HepG2 (cell line): ENCODE measurements around the gene PGAP3. TPM values are rescaled to one million over a fixed set of nuclear protein-coding genes. Genes with fewer than 3 reads are reported as not detected.

ENCODE experiments used
- ELF1 ChIP-seq: sonication (generic); formaldehyde crosslinking; IDR thresholded peaks from 2 replicates; pipeline ENCODE4 v1.4.0; 2020; ENCODE audit warnings: missing genetic modification reagents
- ETV6 ChIP-seq: sonication (generic); formaldehyde crosslinking; conservative IDR thresholded peaks from 2 replicates; pipeline ENCODE4 v1.4.0; 2020; ENCODE audit warnings: missing genetic modification reagents
- FOSL2 ChIP-seq: sonication (generic); formaldehyde crosslinking; IDR thresholded peaks from 2 replicates; pipeline ENCODE4 v1.4.0; 2020; ENCODE audit warnings: missing genetic modification reagents
- GABPB1 ChIP-seq: IDR thresholded peaks from 2 replicates; pipeline ENCODE4 v1.6.1; 2016; ENCODE audit warnings: mild to moderate bottlenecking, missing genetic modification reagents, moderate library complexity, missing compliant biosample characterization
- HNRNPL ChIP-seq: fragments of 200-400 bp; formaldehyde crosslinking; IDR thresholded peaks from 2 replicates; pipeline ENCODE4 v1.6.1; 2017; ENCODE audit warnings: mild to moderate bottlenecking, low read depth, low read length
- MIER2 ChIP-seq: IDR thresholded peaks from 2 replicates; pipeline ENCODE4 v1.6.1; 2016; ENCODE audit warnings: missing biosample characterization, missing genetic modification reagents
- NR2F1 ChIP-seq, 2 experiments: fragments of 450-650 bp in 1 of 2; formaldehyde crosslinking in 1 of 2; IDR thresholded peaks; 2 replicates each; pipeline versions ENCODE4 v1.5.0 to v1.6.1; 2016 to 2020; ENCODE audit warnings: mild to moderate bottlenecking in 1 of 2, missing compliant biosample characterization in 1 of 2, missing genetic modification reagents in 1 of 2, moderate library complexity in 1 of 2
- SETDB1 ChIP-seq: sonication (generic); formaldehyde crosslinking; IDR thresholded peaks from 2 replicates; pipeline ENCODE4 v1.5.1; 2020; ENCODE audit warnings: missing genetic modification reagents, mild to moderate bottlenecking, borderline replicate concordance
- SMAD3 ChIP-seq: sonication (generic); formaldehyde crosslinking; IDR thresholded peaks from 2 replicates; pipeline ENCODE4 v1.4.0; 2020; ENCODE audit warnings: missing genetic modification reagents
- SMAD9 ChIP-seq: sonication (generic); formaldehyde crosslinking; IDR thresholded peaks from 2 replicates; pipeline ENCODE4 v1.5.1; 2020; ENCODE audit warnings: mild to moderate bottlenecking, missing genetic modification reagents
- ZBTB7B ChIP-seq: sonication (generic); formaldehyde crosslinking; IDR thresholded peaks from 2 replicates; pipeline ENCODE4 v1.4.0; 2020; ENCODE audit warnings: missing genetic modification reagents
- ZNF136 ChIP-seq: sonication (generic); formaldehyde crosslinking; IDR thresholded peaks from 2 replicates; pipeline ENCODE4 v1.8.1; 2022; ENCODE audit warnings: low read depth, mild to moderate bottlenecking, moderate library complexity, missing genetic modification reagents
- ZNF34 ChIP-seq: sonication (generic); formaldehyde crosslinking; IDR thresholded peaks from 2 replicates; pipeline ENCODE4 v1.4.0; 2020; ENCODE audit warnings: mild to moderate bottlenecking, missing genetic modification reagents, borderline replicate concordance
- ZNF446 ChIP-seq: sonication (generic); formaldehyde crosslinking; IDR thresholded peaks from 2 replicates; pipeline ENCODE4 v1.5.0; 2020; ENCODE audit warnings: mild to moderate bottlenecking, missing genetic modification reagents
- ZNF558 ChIP-seq: sonication (generic); formaldehyde crosslinking; IDR thresholded peaks from 2 replicates; pipeline ENCODE4 v1.9.0; 2022; ENCODE audit warnings: mild to moderate bottlenecking, missing genetic modification reagents, borderline replicate concordance
- ZNF790 ChIP-seq: sonication (generic); formaldehyde crosslinking; IDR thresholded peaks from 2 replicates; pipeline ENCODE4 v1.8.0; 2022; ENCODE audit warnings: missing genetic modification reagents, mild to moderate bottlenecking, borderline replicate concordance
- polyA plus RNA-seq, 8 experiments: library from polyadenylated mRNA; depleted of rRNA in 3 of 8; stranded (reverse) in 7 of 8; unstranded in 1 of 8; fragments of >200 nt; fragmentation: Illumina TruSeq in 4 of 8; extraction: Trizol in 4 of 8; gene quantifications; 2 replicates each; pipeline versions ENCODE4 v1.2.1 to v1.2.3, GENCODE V29; 2011 to 2016; ENCODE audit warnings: low read depth in 4 of 8, missing spikeins in 1 of 8, mixed read lengths in 1 of 8; ENCODE audit not compliant: insufficient read depth in 1 of 8
- total RNA-seq, 5 experiments: library from RNA; depleted of rRNA; stranded (reverse); fragments of >200 nt; fragmentation: Illumina TruSeq; extraction: Trizol; gene quantifications; 2 replicates each; pipeline ENCODE4 v1.2.3, GENCODE V29; 2016; ENCODE audit warnings: low read depth in 1 of 5
- TF ChIP-seq, protein P1 (sequence below): sonication (generic); formaldehyde crosslinking; IDR thresholded peaks from 2 replicates; pipeline ENCODE4 v1.8.1; 2023; ENCODE audit warnings: mild to moderate bottlenecking, missing genetic modification reagents
- TF ChIP-seq, protein P2 (sequence below): sonication (generic); formaldehyde crosslinking; IDR thresholded peaks from 2 replicates; pipeline ENCODE4 v1.5.0; 2020; ENCODE audit warnings: mild to moderate bottlenecking, missing genetic modification reagents, moderate library complexity
- TF ChIP-seq, protein P3 (sequence below): IDR thresholded peaks from 2 replicates; pipeline ENCODE4 v1.6.1; 2018; ENCODE audit warnings: missing genetic modification reagents, mild to moderate bottlenecking, missing compliant biosample characterization
- TF ChIP-seq, protein P4 (sequence below), 2 experiments: sonication (generic) in 1 of 2; formaldehyde crosslinking in 1 of 2; IDR thresholded peaks; 2 replicates each; pipeline versions ENCODE4 v1.4.0 to v1.6.1; 2018 to 2020; ENCODE audit warnings: missing genetic modification reagents in 2 of 2, borderline replicate concordance in 1 of 2, low read depth in 1 of 2, mild to moderate bottlenecking in 1 of 2, missing biosample characterization in 1 of 2

The PGAP3 gene
- total and polyA plus RNA-seq, 2 of the 13 experiments (the other 11 are each of a cell fraction or from before 2014, with no cell fraction given) = 11.9 to 14.6 TPM

DNA sequence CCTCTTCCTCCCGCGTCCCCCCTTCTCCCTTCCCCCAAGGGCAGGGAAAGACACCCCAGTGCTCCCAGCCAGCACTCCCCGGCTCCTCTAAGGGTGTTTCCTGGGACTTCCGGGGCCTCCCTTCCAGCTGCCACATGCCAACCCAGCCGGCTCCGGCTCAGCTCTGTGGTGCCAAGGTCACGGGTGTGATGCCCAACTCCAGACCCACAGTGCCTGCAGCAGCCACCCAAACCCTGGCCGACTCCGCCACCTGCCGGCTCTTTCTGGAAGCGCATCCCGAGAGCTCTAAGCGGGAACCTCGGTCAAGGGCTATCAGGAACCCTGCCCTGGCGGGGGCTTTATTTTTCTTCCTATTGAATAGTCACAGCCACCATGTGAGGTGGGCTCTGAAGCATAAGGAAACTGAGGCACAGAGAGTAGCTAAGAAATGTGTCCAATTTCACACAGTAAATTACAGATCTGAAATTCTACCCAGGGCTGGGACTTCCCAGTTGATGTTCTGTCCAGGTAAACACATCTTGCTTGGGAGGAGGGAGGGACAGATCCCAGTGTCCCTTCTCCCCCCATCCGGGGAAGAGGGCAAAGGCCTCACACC, 64.4 kb downstream of the PGAP3 start (continued):
- TF ChIP-seq HNRNPL = peak; percentile 99
- TF ChIP-seq ZNF34 = 0 out of 2 replicates have a peak, but pooled peaks have one; percentile 42
- no peak for TF ChIP-seq SMAD9 (CRISPR knock-in tag)
- no peak for TF ChIP-seq ZNF446 (CRISPR knock-in tag)
- TF ChIP-seq, protein P1, sequence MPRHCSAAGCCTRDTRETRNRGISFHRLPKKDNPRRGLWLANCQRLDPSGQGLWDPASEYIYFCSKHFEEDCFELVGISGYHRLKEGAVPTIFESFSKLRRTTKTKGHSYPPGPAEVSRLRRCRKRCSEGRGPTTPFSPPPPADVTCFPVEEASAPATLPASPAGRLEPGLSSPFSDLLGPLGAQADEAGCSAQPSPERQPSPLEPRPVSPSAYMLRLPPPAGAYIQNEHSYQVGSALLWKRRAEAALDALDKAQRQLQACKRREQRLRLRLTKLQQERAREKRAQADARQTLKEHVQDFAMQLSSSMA (CRISPR knock-in tag) = no peak
- TF ChIP-seq, protein P2, sequence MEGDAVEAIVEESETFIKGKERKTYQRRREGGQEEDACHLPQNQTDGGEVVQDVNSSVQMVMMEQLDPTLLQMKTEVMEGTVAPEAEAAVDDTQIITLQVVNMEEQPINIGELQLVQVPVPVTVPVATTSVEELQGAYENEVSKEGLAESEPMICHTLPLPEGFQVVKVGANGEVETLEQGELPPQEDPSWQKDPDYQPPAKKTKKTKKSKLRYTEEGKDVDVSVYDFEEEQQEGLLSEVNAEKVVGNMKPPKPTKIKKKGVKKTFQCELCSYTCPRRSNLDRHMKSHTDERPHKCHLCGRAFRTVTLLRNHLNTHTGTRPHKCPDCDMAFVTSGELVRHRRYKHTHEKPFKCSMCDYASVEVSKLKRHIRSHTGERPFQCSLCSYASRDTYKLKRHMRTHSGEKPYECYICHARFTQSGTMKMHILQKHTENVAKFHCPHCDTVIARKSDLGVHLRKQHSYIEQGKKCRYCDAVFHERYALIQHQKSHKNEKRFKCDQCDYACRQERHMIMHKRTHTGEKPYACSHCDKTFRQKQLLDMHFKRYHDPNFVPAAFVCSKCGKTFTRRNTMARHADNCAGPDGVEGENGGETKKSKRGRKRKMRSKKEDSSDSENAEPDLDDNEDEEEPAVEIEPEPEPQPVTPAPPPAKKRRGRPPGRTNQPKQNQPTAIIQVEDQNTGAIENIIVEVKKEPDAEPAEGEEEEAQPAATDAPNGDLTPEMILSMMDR (CRISPR knock-in tag) = peak; percentile 93
- peak; percentile 36; the same call in 1 of the 2 replicates for TF ChIP-seq ELF1 (CRISPR knock-in tag)
- TF ChIP-seq FOSL2 (CRISPR knock-in tag) = no peak
- TF ChIP-seq ETV6 (CRISPR knock-in tag) = 0 out of 2 replicates have a peak, but pooled peaks have one; percentile 24
- TF ChIP-seq ZNF790 = no peak
- TF ChIP-seq, protein P3, sequence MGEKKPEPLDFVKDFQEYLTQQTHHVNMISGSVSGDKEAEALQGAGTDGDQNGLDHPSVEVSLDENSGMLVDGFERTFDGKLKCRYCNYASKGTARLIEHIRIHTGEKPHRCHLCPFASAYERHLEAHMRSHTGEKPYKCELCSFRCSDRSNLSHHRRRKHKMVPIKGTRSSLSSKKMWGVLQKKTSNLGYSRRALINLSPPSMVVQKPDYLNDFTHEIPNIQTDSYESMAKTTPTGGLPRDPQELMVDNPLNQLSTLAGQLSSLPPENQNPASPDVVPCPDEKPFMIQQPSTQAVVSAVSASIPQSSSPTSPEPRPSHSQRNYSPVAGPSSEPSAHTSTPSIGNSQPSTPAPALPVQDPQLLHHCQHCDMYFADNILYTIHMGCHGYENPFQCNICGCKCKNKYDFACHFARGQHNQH (CRISPR knock-in tag) = 0 out of 2 replicates have a peak, but pooled peaks have one; percentile 27
- TF ChIP-seq NR2F1 (CRISPR knock-in tag; IDR thresholded peaks at IDR 0.05) = no peak
- TF ChIP-seq, protein P4, sequence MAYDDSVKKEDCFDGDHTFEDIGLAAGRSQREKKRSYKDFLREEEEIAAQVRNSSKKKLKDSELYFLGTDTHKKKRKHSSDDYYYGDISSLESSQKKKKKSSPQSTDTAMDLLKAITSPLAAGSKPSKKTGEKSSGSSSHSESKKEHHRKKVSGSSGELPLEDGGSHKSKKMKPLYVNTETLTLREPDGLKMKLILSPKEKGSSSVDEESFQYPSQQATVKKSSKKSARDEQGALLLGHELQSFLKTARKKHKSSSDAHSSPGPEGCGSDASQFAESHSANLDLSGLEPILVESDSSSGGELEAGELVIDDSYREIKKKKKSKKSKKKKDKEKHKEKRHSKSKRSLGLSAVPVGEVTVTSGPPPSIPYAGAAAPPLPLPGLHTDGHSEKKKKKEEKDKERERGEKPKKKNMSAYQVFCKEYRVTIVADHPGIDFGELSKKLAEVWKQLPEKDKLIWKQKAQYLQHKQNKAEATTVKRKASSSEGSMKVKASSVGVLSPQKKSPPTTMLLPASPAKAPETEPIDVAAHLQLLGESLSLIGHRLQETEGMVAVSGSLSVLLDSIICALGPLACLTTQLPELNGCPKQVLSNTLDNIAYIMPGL (CRISPR knock-in tag; IDR thresholded peaks at IDR 0.05; ENCODE audit: borderline replicate concordance in 1 of 2, low read depth in 1 of 2) = peak; percentile 43 to 69; a peak in 2 of 4 replicates
- TF ChIP-seq ZNF136 (CRISPR knock-in tag) = no peak
- TF ChIP-seq ZNF558 (CRISPR knock-in tag) = no peak
- 0 out of 2 replicates have a peak, but pooled peaks have one; percentile 21 for TF ChIP-seq SMAD3 (CRISPR knock-in tag)
- peak; percentile 32; the same call in 1 of the 2 replicates for TF ChIP-seq GABPB1 (CRISPR knock-in tag)
- TF ChIP-seq MIER2 (CRISPR knock-in tag) = 0 out of 2 replicates have a peak, but pooled peaks have one; percentile 49
- 0 out of 2 replicates have a peak, but pooled peaks have one; percentile 32 for TF ChIP-seq ZBTB7B (CRISPR knock-in tag)
- TF ChIP-seq SETDB1 (CRISPR knock-in tag) = no peak
